K562 (cell line): ENCODE measurements around the gene GTF2A2. TPM values are rescaled to one million over a fixed set of nuclear protein-coding genes. Genes with fewer than 3 reads are reported as not detected.
A peak's percentile ranks its signal among the peaks of the same experiment; 100 is the strongest.

Experiments
- EP400 ChIP-seq: fragments of 450-650 bp; IDR thresholded peaks from 2 replicates; pipeline ENCODE4 v1.6.1; 2017; ENCODE audit warnings: antibody characterized with exemption, mild to moderate bottlenecking, moderate library complexity
- FOXK1 ChIP-seq: sonication (generic); formaldehyde crosslinking; IDR thresholded peaks from 2 replicates; pipeline ENCODE4 v1.8.0; 2022; ENCODE audit warnings: missing genetic modification reagents, mild to moderate bottlenecking, borderline replicate concordance
- NEUROD1 ChIP-seq: fragments of 150-350 bp; IDR thresholded peaks from 2 replicates; pipeline ENCODE4 v1.6.1; 2014; ENCODE audit warnings: borderline replicate concordance, low read length, low read depth; ENCODE audit not compliant: partially characterized antibody
- NONO ChIP-seq, 2 experiments: fragments of 200-400 bp in 1 of 2; fragments of 450-650 bp in 1 of 2; formaldehyde crosslinking in 1 of 2; IDR thresholded peaks; 2 replicates each; pipeline ENCODE4 v1.6.1; 2017; ENCODE audit warnings: low read depth in 2 of 2, mild to moderate bottlenecking in 2 of 2, moderate library complexity in 2 of 2, low read length in 1 of 2
- OTX1 ChIP-seq: fragments of 450-650 bp; formaldehyde crosslinking; IDR thresholded peaks from 2 replicates; pipeline ENCODE4 v1.4.0; 2022; ENCODE audit warnings: mild to moderate bottlenecking
- RFX5 ChIP-seq: IDR thresholded peaks from 2 replicates; pipeline ENCODE4 v1.6.1; 2011; ENCODE audit warnings: low read depth, mild to moderate bottlenecking, improper control_type of control experiment, low read length
- SLC30A9 ChIP-seq: fragments of 250-450 bp; sonication (Bioruptor Pico); IDR thresholded peaks from 2 replicates; pipeline ENCODE4 v1.8.0; 2022; ENCODE audit warnings: mild to moderate bottlenecking, moderate library complexity
- SMARCC2 ChIP-seq: fragments of 450-650 bp; IDR thresholded peaks from 2 replicates; pipeline ENCODE4 v1.6.1; 2017; ENCODE audit warnings: antibody characterized with exemption, moderate library complexity, mild to moderate bottlenecking, low read depth
- SNRNP70 ChIP-seq: fragments of 200-400 bp; formaldehyde crosslinking; optimal IDR thresholded peaks from 2 replicates; pipeline ENCODE3; 2017; ENCODE audit warnings: low read depth, low read length
- SRSF3 ChIP-seq: fragments of 200-400 bp; formaldehyde crosslinking; IDR thresholded peaks from 2 replicates; pipeline ENCODE4 v1.6.1; 2016; ENCODE audit warnings: mild to moderate bottlenecking, low read length, moderate library complexity; ENCODE audit not compliant: insufficient read depth
- TEAD1 ChIP-seq, 2 experiments: fragments of 450-650 bp in 1 of 2; sonication (generic) in 1 of 2; formaldehyde crosslinking; IDR thresholded peaks; 2 replicates each; pipeline versions ENCODE4 v1.4.0 to v1.8.0; 2020 to 2022; ENCODE audit warnings: mild to moderate bottlenecking in 2 of 2, missing genetic modification reagents in 1 of 2
- polyA plus RNA-seq, 8 experiments: library from polyadenylated mRNA; depleted of rRNA in 4 of 8; stranded (reverse) in 5 of 8; unstranded in 3 of 8; fragments of >200 nt; fragmentation: Nextera tagmentation in 2 of 8; fragmentation: Illumina TruSeq in 1 of 8; extraction: Ambion mirVana in 2 of 8; extraction: Trizol in 1 of 8; gene quantifications; 2 replicates each; pipeline versions ENCODE4 v1.2.1 to v1.2.3, GENCODE V29; 2011 to 2014; ENCODE audit warnings: inconsistent platforms in 1 of 8, missing spikeins in 1 of 8
- total RNA-seq, 7 experiments: library from RNA; depleted of rRNA in 6 of 7; stranded (reverse); fragments of >200 nt in 6 of 7; fragmentation: Illumina TruSeq in 2 of 7; extraction: Trizol in 2 of 7; gene quantifications; 2 replicates each; pipeline versions ENCODE4 v1.2.1 to v1.2.3, GENCODE V29; 2011 to 2021; ENCODE audit warnings: low replicate concordance in 1 of 7
- TF ChIP-seq, protein P1 (sequence below), 2 experiments: IDR thresholded peaks in 1 of 2; conservative IDR thresholded peaks in 1 of 2; 2 replicates each; pipeline ENCODE4 v1.6.1; 2016; ENCODE audit warnings: low read depth in 2 of 2, mild to moderate bottlenecking in 1 of 2, missing compliant biosample characterization in 1 of 2, missing genetic modification characterization in 1 of 2, moderate library complexity in 1 of 2
- TF ChIP-seq, protein P2 (sequence below): fragments of 450-650 bp; IDR thresholded peaks from 2 replicates; pipeline ENCODE4 v1.6.1; 2016
- TF ChIP-seq, protein P3 (sequence below): fragments of 250-450 bp; sonication (Bioruptor Pico); IDR thresholded peaks from 2 replicates; pipeline ENCODE4 v1.8.0; 2021; ENCODE audit warnings: mild to moderate bottlenecking, moderate library complexity

Gene GTF2A2
- total and polyA plus RNA-seq, 9 of the 15 experiments (the other 6 are each of a cell fraction or from before 2014, with no cell fraction given) = 128 to 656 (median 172) TPM

DNA sequence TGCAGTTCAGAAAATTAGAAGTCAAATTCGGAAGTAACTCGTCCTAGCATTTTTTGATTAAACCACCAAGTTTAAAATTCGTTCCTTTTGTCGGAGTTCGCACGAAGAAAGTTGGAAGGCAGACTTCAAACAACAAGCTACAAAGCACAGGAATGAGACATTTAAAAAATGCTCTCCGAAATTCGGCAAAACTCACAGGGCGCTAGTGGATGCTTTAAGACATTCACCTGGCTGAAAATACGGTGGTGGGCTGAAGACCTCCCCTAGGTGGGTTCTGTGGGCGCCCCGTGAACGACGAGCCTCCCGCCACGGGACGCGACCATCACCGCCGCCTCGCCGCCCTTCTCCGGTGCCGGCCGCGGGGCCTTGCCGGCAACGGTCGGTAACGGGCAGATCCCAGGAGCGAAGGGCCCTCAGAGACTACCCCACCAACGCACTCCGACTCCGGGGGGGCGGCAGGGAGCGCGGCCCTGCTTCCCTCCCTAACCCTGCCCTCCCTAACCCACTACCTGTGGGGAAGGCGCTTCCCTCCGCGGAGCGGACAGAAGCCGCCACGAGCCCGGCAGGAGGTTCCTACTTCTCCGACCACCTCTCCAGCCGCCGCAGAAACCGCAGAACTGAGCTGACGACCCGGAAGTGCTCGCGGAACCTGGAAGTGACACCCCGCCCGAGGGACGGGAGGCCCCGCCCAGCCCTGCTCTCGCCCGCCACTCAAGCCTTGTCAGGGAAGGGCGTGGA, at the start of gene GTF2A2 (continued):
- TF ChIP-seq, protein P1, sequence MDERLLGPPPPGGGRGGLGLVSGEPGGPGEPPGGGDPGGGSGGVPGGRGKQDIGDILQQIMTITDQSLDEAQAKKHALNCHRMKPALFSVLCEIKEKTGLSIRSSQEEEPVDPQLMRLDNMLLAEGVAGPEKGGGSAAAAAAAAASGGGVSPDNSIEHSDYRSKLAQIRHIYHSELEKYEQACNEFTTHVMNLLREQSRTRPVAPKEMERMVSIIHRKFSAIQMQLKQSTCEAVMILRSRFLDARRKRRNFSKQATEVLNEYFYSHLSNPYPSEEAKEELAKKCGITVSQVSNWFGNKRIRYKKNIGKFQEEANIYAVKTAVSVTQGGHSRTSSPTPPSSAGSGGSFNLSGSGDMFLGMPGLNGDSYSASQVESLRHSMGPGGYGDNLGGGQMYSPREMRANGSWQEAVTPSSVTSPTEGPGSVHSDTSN (CRISPR knock-in tag; IDR thresholded peaks at IDR 0.05; ENCODE audit: low read depth) = peak; percentile 94
- TF ChIP-seq, protein P1 (tag; conservative IDR thresholded peaks at IDR 0.05; ENCODE audit: low read depth) = peak; percentile 96
- TF ChIP-seq SNRNP70 (no peak), RFX5 (no peak), TEAD1 (CRISPR knock-in tag; IDR thresholded peaks at IDR 0.05) (no peak; a peak in 1 of 4 replicates), NONO (IDR thresholded peaks at IDR 0.05; ENCODE audit: low read depth in 2 of 2, low read length in 1 of 2) (no peak), FOXK1 (CRISPR knock-in tag) (no peak), SLC30A9 (CRISPR knock-in tag) (no peak), OTX1 (CRISPR knock-in tag) (no peak), SMARCC2 (no peak), NEUROD1 (no peak), SRSF3 (0 out of 2 replicates have a peak, but pooled peaks have one; percentile 83), EP400 (peak; percentile 84)
- TF ChIP-seq, protein P2, sequence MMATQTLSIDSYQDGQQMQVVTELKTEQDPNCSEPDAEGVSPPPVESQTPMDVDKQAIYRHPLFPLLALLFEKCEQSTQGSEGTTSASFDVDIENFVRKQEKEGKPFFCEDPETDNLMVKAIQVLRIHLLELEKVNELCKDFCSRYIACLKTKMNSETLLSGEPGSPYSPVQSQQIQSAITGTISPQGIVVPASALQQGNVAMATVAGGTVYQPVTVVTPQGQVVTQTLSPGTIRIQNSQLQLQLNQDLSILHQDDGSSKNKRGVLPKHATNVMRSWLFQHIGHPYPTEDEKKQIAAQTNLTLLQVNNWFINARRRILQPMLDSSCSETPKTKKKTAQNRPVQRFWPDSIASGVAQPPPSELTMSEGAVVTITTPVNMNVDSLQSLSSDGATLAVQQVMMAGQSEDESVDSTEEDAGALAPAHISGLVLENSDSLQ = peak; percentile 98
- TF ChIP-seq, protein P3, sequence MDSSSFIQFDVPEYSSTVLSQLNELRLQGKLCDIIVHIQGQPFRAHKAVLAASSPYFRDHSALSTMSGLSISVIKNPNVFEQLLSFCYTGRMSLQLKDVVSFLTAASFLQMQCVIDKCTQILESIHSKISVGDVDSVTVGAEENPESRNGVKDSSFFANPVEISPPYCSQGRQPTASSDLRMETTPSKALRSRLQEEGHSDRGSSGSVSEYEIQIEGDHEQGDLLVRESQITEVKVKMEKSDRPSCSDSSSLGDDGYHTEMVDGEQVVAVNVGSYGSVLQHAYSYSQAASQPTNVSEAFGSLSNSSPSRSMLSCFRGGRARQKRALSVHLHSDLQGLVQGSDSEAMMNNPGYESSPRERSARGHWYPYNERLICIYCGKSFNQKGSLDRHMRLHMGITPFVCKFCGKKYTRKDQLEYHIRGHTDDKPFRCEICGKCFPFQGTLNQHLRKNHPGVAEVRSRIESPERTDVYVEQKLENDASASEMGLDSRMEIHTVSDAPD = no peak
